ENCODE results near the gene TAOK3.

TAOK3 gene

DNA sequence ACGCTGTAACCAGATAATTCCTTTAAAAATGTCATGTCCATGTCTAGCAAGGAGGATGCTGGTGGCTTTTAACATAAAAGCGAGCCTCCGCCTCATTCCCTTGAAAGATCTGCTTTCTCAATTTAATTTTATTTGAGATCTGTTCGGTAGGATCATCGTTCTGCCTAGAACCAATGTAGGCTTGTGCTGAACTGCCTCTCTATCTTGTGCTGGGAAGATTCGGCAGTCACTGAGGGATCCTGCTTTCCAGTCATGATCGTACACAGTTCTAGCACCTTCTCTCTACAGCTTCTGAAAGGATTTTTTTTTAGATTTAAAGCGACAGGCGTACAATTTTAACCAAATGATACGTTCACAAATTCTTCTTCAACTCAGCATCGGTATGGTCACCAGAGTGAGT lies 182.4 kb downstream of the TAOK3 start:
- H3K27me3 ChIP-seq (ENCODE audit: insufficient read depth, low read length, poor library complexity, severe bottlenecking), result no peaks in the 10 kb centered on the region
- no peaks in the 10 kb centered on the region for H3K9me3 ChIP-seq (ENCODE audit: insufficient read depth, low read depth, low read length)
- peaks cover 5% of the 10 kb centered on the region for H3K4me1 ChIP-seq (ENCODE audit: insufficient read depth, low read length, poor library complexity, severe bottlenecking)
- H4K20me1 ChIP-seq (ENCODE audit: insufficient read depth, low read length, poor library complexity, severe bottlenecking), result no peaks in the 10 kb centered on the region
- no peak overlapping the region for H3K9ac ChIP-seq (ENCODE audit: low read depth, low read length, poor library complexity, severe bottlenecking)
- no peaks in the 10 kb centered on the region for H3F3A ChIP-seq (ENCODE audit: low read depth)
- H3K36me3 ChIP-seq (ENCODE audit: insufficient read depth, low read length), result peaks cover 79% of the 10 kb centered on the region; the same call in 1 of the 2 replicates
- no peaks in the 10 kb centered on the region for H3K9me2 ChIP-seq (replicated peaks; ENCODE audit: low read depth, low read length)
- no peak overlapping the region for H2AFZ ChIP-seq (ENCODE audit: low read length)
- TF ChIP-seq, protein P1, sequence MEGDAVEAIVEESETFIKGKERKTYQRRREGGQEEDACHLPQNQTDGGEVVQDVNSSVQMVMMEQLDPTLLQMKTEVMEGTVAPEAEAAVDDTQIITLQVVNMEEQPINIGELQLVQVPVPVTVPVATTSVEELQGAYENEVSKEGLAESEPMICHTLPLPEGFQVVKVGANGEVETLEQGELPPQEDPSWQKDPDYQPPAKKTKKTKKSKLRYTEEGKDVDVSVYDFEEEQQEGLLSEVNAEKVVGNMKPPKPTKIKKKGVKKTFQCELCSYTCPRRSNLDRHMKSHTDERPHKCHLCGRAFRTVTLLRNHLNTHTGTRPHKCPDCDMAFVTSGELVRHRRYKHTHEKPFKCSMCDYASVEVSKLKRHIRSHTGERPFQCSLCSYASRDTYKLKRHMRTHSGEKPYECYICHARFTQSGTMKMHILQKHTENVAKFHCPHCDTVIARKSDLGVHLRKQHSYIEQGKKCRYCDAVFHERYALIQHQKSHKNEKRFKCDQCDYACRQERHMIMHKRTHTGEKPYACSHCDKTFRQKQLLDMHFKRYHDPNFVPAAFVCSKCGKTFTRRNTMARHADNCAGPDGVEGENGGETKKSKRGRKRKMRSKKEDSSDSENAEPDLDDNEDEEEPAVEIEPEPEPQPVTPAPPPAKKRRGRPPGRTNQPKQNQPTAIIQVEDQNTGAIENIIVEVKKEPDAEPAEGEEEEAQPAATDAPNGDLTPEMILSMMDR (conservative IDR thresholded peaks at IDR 0.05; ENCODE audit: low read length), result no peak
- no peak for TF ChIP-seq EZH2phosphoT487 (IDR thresholded peaks at IDR 0.05; ENCODE audit: borderline replicate concordance)
- no peak overlapping the region for H3K4me2 ChIP-seq (ENCODE audit: low read depth, low read length, poor library complexity, severe bottlenecking)
- H3K4me3 ChIP-seq (ENCODE audit: low read length, poor library complexity, severe bottlenecking), result no peak overlapping the region
- no peaks in the 10 kb centered on the region for H3K79me2 ChIP-seq (ENCODE audit: insufficient read depth, low read length)

DNA sequence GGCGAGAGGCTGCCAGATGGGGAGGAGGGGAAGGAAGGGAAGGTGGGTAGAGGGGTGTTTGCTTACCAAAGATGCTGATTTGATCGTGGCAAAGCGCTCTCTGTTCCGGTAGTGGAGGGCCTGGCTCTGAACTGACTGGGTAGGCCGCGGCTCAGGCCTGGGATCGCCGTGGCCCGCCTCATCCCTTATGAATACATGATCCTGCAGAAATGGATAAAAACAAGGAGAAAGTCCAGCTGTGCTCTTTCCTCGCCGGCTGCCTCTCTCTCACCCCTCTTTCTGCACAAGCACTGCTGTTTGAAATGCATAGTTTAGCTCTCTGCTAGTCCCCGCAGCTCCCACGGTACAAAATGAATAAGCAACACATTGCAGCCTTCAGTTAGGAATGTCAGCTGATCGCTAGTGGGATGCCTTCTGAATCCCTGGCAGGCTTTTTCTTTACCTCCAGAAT lies 182.9 kb downstream of the TAOK3 start:
- Histone ChIP-seq H3F3A (ENCODE audit: low read depth) (no peaks in the 10 kb centered on the region), H3K27me3 (ENCODE audit: insufficient read depth, low read length, poor library complexity, severe bottlenecking) (no peaks in the 10 kb centered on the region), H3K36me3 (ENCODE audit: insufficient read depth, low read length) (peaks cover 77% of the 10 kb centered on the region; the same call in 1 of the 2 replicates), H3K4me1 (ENCODE audit: insufficient read depth, low read length, poor library complexity, severe bottlenecking) (peaks cover 7% of the 10 kb centered on the region), H3K79me2 (ENCODE audit: insufficient read depth, low read length) (no peaks in the 10 kb centered on the region), H3K9me3 (ENCODE audit: insufficient read depth, low read depth, low read length) (no peaks in the 10 kb centered on the region), H3K4me2 (ENCODE audit: low read depth, low read length, poor library complexity, severe bottlenecking) (no peak overlapping the region), H3K9ac (ENCODE audit: low read depth, low read length, poor library complexity, severe bottlenecking) (no peak overlapping the region), H2AFZ (ENCODE audit: low read length) (no peak overlapping the region), H3K9me2 (replicated peaks; ENCODE audit: low read depth, low read length) (no peaks in the 10 kb centered on the region), H3K4me3 (ENCODE audit: low read length, poor library complexity, severe bottlenecking) (no peak overlapping the region), H4K20me1 (ENCODE audit: insufficient read depth, low read length, poor library complexity, severe bottlenecking) (no peaks in the 10 kb centered on the region)
- TF ChIP-seq, protein P1 (conservative IDR thresholded peaks at IDR 0.05; ENCODE audit: low read length), result no peak
- no peak for TF ChIP-seq EZH2phosphoT487 (IDR thresholded peaks at IDR 0.05; ENCODE audit: borderline replicate concordance)

- H3K4me1 ChIP-seq (ENCODE audit: insufficient read depth, low read length, poor library complexity, severe bottlenecking), result peaks cover 7% of the 10 kb centered on the region
- H3K27me3 ChIP-seq (ENCODE audit: insufficient read depth, low read length, poor library complexity, severe bottlenecking), result no peaks in the 10 kb centered on the region
- H3K4me3 ChIP-seq (ENCODE audit: low read length, poor library complexity, severe bottlenecking), result no peak overlapping the region
- no peaks in the 10 kb centered on the region for H3K9me2 ChIP-seq (replicated peaks; ENCODE audit: low read depth, low read length)
- H3K36me3 ChIP-seq (ENCODE audit: insufficient read depth, low read length), result peaks cover 76% of the 10 kb centered on the region; the same call in 1 of the 2 replicates
- no peak overlapping the region for H3K9ac ChIP-seq (ENCODE audit: low read depth, low read length, poor library complexity, severe bottlenecking)
- H3K4me2 ChIP-seq (ENCODE audit: low read depth, low read length, poor library complexity, severe bottlenecking), result no peak overlapping the region
- H3K9me3 ChIP-seq (ENCODE audit: insufficient read depth, low read depth, low read length), result no peaks in the 10 kb centered on the region
- TF ChIP-seq, protein P1 (conservative IDR thresholded peaks at IDR 0.05; ENCODE audit: low read length), result no peak
- TF ChIP-seq EZH2phosphoT487 (IDR thresholded peaks at IDR 0.05; ENCODE audit: borderline replicate concordance), result no peak
- no peak overlapping the region for H2AFZ ChIP-seq (ENCODE audit: low read length)
- no peaks in the 10 kb centered on the region for H3K79me2 ChIP-seq (ENCODE audit: insufficient read depth, low read length)
- no peaks in the 10 kb centered on the region for H3F3A ChIP-seq (ENCODE audit: low read depth)
- H4K20me1 ChIP-seq (ENCODE audit: insufficient read depth, low read length, poor library complexity, severe bottlenecking), result no peaks in the 10 kb centered on the region
Observed at GRCh38 chr12:118188690-118189371, 183.9 kb downstream of the TAOK3 start.

Measured in Loucy (cell line).